B cell (primary cell): Measurements from ENCODE around the gene MED8. TPM values are rescaled to one million over a fixed set of nuclear protein-coding genes. Genes with fewer than 3 reads are reported as not detected.
A peak's percentile ranks its signal among the peaks of the same experiment; 100 is the strongest.

Experiments
- ATAC-seq: fragments of 200-7000 bp; cut with Tn5 transposase; one replicate; pipeline ENCODE4 v1.10.0; 2021; ENCODE audit warnings: low read depth, mild to moderate bottlenecking, moderate number of reproducible peaks, moderate library complexity
- CTCF ChIA-PET: fragments of 350-600 bp; sonication (Branson Sonifier 250); formaldehyde crosslinking; loops from one replicate; lab custom pipeline; 2021; ENCODE audit warnings: antibody characterized with exemption, inconsistent platforms; lab: Charles Lee
- POLR2A ChIA-PET: fragments of 350-600 bp; sonication (Branson Sonifier 250); formaldehyde crosslinking; loops from one replicate; lab custom pipeline; 2021; ENCODE audit warnings: antibody characterized with exemption; lab: Charles Lee
- DNase-seq: peaks from one replicate; pipeline ENCODE4 v3.0.0; 2013
- H2AFZ ChIP-seq: 2 replicates; pipeline ENCODE4 v1.6.1; 2012; ENCODE audit warnings: mild to moderate bottlenecking, low read depth, low read length; ENCODE audit not compliant: insufficient read depth, poor library complexity, severe bottlenecking
- H3K27ac ChIP-seq, 2 donors: 1 replicate in 1 of 2; 2 replicates in 1 of 2; pipeline ENCODE4 v1.5.1; 2012 to 2013; ENCODE audit warnings: low read length in 2 of 2, mild to moderate bottlenecking in 2 of 2, moderate library complexity in 1 of 2
- H3K27me3 ChIP-seq, 4 experiments: fragments of 200-600 bp in 1 of 4; sonication (generic) in 1 of 4; replicated peaks in 1 of 4; 1 replicate in 2 of 4; 2 replicates in 2 of 4; pipeline versions ENCODE4 v1.6.1 to v1.7.0; 2013 to 2016; ENCODE audit warnings: low read length in 3 of 4, mild to moderate bottlenecking in 2 of 4, mixed read lengths in 1 of 4, moderate library complexity in 1 of 4; ENCODE audit not compliant: insufficient read depth in 4 of 4, control insufficient read depth in 3 of 4; ENCODE audit errors: control extremely low read depth in 1 of 4
- H3K36me3 ChIP-seq, 2 experiments: replicated peaks in 1 of 2; 1 replicate in 1 of 2; 2 replicates in 1 of 2; pipeline versions ENCODE4 v1.6.1 to v1.7.1; 2013; ENCODE audit warnings: low read length in 1 of 2; ENCODE audit not compliant: insufficient read depth in 2 of 2, control insufficient read depth in 1 of 2; ENCODE audit errors: control extremely low read depth in 1 of 2, extremely low read depth in 1 of 2
- H3K4me1 ChIP-seq, 2 donors: fragments of 200-600 bp in 1 of 2; sonication (generic) in 1 of 2; 1 replicate in 1 of 2; 2 replicates in 1 of 2; pipeline versions ENCODE4 v1.5.1 to v1.6.1; 2013 to 2017; ENCODE audit warnings: low read length in 2 of 2; ENCODE audit not compliant: control insufficient read depth in 2 of 2, insufficient read depth in 2 of 2
- H3K4me2 ChIP-seq: replicated peaks from 2 replicates; pipeline ENCODE3; 2012; ENCODE audit warnings: mild to moderate bottlenecking, low read depth, low read length; ENCODE audit not compliant: poor library complexity, severe bottlenecking
- H3K4me3 ChIP-seq, 5 experiments: fragments of 200-600 bp in 1 of 5; sonication (generic) in 1 of 5; 1 replicate in 3 of 5; 2 replicates in 2 of 5; pipeline versions ENCODE4 v1.5.1 to v1.7.0; 2011 to 2016; ENCODE audit warnings: low read length in 4 of 5, mild to moderate bottlenecking in 4 of 5, low read depth in 2 of 5, control low read depth in 1 of 5, moderate library complexity in 1 of 5; ENCODE audit not compliant: insufficient read depth in 1 of 5; ENCODE audit errors: control extremely low read depth in 1 of 5, extremely low read depth in 1 of 5
- H3K79me2 ChIP-seq: fragments of 200-600 bp; sonication (generic); one replicate; pipeline ENCODE4 v1.6.0; 2016; ENCODE audit warnings: low read length; ENCODE audit not compliant: control insufficient read depth, insufficient read depth
- H3K9ac ChIP-seq: fragments of 200-600 bp; sonication (generic); 2 replicates; pipeline ENCODE4 v1.6.1; 2017; ENCODE audit warnings: mild to moderate bottlenecking, low read length, moderate library complexity
- H3K9me3 ChIP-seq, 3 donors: one replicate each; pipeline versions ENCODE4 v1.6.1 to v1.7.1; 2013; ENCODE audit warnings: low read length in 2 of 3; ENCODE audit not compliant: control insufficient read depth in 2 of 3, insufficient read depth in 1 of 3; ENCODE audit errors: control extremely low read depth in 1 of 3
- H4K20me1 ChIP-seq: 2 replicates; pipeline ENCODE4 v1.6.0; 2012; ENCODE audit warnings: mild to moderate bottlenecking, low read length; ENCODE audit not compliant: insufficient read depth, control insufficient read depth, poor library complexity, severe bottlenecking
- H3K27ac Mint-ChIP-seq: one replicate; pipeline ENCODE4 v1.8.0; 2021; ENCODE audit warnings: mixed read lengths
- H3K27me3 Mint-ChIP-seq: one replicate; pipeline ENCODE4 v1.8.0; 2021; ENCODE audit warnings: mixed read lengths
- H3K4me1 Mint-ChIP-seq: one replicate; pipeline ENCODE4 v1.8.0; 2021; ENCODE audit warnings: mixed read lengths
- H3K4me3 Mint-ChIP-seq: one replicate; pipeline ENCODE4 v1.8.0; 2021; ENCODE audit warnings: mixed read lengths
- H3K9me3 Mint-ChIP-seq: one replicate; pipeline ENCODE4 v1.8.0; 2022; ENCODE audit warnings: mixed read lengths; ENCODE audit not compliant: insufficient read depth
- WGBS: methylation state at CpG from one replicate; pipeline ENCODE4 v1.1.5; 2013; ENCODE audit warnings: missing lambda C conversion rate; ENCODE audit not compliant: insufficient coverage; 5-methylcytosine and 5-hydroxymethylcytosine counted together
- intact Hi-C: fragments of 100-400 bp; cut with micrococcal nuclease; formaldehyde crosslinking; loops from one replicate; pipeline ENCODE4 v1.10.0; 2022
- polyA minus RNA-seq: library from RNA; depleted of rRNA, polyadenylated mRNA; stranded (reverse); fragments of >200 nt; gene quantifications from 2 replicates; pipeline ENCODE4 v1.2.3, GENCODE V29; 2012
- polyA plus RNA-seq: library from polyadenylated mRNA; depleted of rRNA; stranded (reverse); fragments of >200 nt; gene quantifications from 2 replicates; pipeline ENCODE4 v1.2.3, GENCODE V29; 2012
- total RNA-seq, 2 donors: library from RNA; stranded (reverse); fragments of 120-200 nt in 1 of 2; gene quantifications; 1 replicate in 1 of 2; 2 replicates in 1 of 2; pipeline versions ENCODE4 v1.2.3 to v1.2.4, GENCODE V29; 2013 to 2022
- TF ChIP-seq, protein P1 (sequence below): fragments of 200-600 bp; IDR thresholded peaks from one replicate; pipeline ENCODE4 v1.8.0; 2022; ENCODE audit warnings: antibody characterized with exemption, mild to moderate bottlenecking

Gene MED8, protein sequence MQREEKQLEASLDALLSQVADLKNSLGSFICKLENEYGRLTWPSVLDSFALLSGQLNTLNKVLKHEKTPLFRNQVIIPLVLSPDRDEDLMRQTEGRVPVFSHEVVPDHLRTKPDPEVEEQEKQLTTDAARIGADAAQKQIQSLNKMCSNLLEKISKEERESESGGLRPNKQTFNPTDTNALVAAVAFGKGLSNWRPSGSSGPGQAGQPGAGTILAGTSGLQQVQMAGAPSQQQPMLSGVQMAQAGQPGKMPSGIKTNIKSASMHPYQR
- 30.0 and 31.8 TPM in 2 replicates for total RNA-seq
- 37.0 TPM for total RNA-seq (2013)
- 9.9 and 12.0 TPM in 2 replicates for polyA plus RNA-seq
- 15.6 and 18.9 TPM in 2 replicates for polyA minus RNA-seq

DNA sequence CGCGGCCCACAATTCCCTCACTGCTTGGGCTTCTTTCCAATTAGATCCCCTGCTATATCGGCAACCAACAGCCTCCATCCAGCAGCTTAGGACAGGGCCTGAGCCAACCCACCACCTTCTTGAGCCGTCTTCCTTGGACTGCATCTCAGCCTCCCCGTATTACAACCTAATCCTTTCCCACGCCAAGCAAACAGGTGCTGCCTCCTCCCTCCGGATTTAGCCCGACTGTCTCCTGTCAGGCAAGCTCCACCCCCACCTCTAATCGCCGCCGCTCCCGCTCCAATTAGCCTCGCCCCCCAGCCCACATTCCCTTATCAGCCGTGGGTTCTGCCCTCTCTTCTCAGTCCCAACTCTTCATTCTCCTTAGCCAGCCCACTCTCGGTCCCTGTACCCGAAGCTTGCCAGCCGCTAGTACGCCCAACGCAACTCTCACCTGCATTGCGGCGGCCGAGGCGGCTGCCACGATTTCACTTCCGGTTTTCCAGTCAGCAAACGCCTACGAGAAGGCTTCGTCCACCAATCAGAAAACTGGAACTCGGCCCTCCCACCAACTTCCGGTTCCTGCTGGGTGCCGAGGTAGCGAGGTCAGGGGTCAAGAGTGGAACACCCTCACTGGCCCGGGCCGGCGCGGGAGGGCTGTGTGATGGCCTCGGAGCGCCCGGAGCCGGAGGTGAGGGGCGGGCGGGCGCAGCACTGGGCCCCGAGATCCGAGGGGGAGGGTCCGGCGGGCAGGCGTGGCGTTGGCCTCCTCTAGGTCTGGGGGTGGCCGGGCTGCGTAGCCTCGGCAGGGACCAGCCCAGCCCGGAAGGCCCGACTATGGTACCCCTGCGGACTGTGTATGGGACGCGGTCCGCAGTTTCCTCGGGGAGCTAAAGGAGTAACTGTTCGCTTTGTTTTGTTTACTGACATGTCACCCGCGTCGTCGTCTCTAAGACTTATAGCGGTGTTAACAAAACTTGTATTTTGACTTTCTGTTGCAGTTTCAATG, at the start of gene MED8, which contains the start of gene SZT2:
Gene MED8 (minus strand): TSS at position 475 of the 988 bp plus-strand sequence. CDS start 36 bp downstream, at position 439.
Gene SZT2 (plus strand): TSS at position 574 of the 988 bp plus-strand sequence. CDS start 70 bp downstream, at position 644.
- CTCF ChIA-PET, result interaction anchor here (1.0 to 4.1 kb wide), 7 partner anchors 21 to 168 kb away, joined by 3 to 17 read pairs (median 9); partner anchors contain the start of gene ELOVL1
- H3K4me1 ChIP-seq, result peaks cover 20 to 24% of the 10 kb centered on the region in 2 donors
- no peaks in the 10 kb centered on the region for H3K27me3 Mint-ChIP-seq
- peak; percentile 96 for ATAC-seq
- peak within 1 kb of the TSS; percentile 98 for H3K27ac Mint-ChIP-seq
- WGBS, result under 1% methylated on average over 64 of the region's 65 CpGs
- H3K4me2 ChIP-seq, result peak within 1 kb of the TSS; percentile 80
- POLR2A ChIA-PET, result interaction anchor here (1.0 to 3.1 kb wide), 4 partner anchors 22 to 623 kb away, joined by 3 to 23 read pairs (median 6); partner anchors contain the start of genes C1orf50, CDC20, CFAP57 and EBNA1BP2
- H3K4me1 Mint-ChIP-seq, result peaks cover 41% of the 10 kb centered on the region
- H3K4me3 ChIP-seq, result peak within 1 kb of the TSS; percentile 82 to 96 (median 92)
- peak within 1 kb of the TSS; percentile 91 for H2AFZ ChIP-seq
- TF ChIP-seq, protein P1, sequence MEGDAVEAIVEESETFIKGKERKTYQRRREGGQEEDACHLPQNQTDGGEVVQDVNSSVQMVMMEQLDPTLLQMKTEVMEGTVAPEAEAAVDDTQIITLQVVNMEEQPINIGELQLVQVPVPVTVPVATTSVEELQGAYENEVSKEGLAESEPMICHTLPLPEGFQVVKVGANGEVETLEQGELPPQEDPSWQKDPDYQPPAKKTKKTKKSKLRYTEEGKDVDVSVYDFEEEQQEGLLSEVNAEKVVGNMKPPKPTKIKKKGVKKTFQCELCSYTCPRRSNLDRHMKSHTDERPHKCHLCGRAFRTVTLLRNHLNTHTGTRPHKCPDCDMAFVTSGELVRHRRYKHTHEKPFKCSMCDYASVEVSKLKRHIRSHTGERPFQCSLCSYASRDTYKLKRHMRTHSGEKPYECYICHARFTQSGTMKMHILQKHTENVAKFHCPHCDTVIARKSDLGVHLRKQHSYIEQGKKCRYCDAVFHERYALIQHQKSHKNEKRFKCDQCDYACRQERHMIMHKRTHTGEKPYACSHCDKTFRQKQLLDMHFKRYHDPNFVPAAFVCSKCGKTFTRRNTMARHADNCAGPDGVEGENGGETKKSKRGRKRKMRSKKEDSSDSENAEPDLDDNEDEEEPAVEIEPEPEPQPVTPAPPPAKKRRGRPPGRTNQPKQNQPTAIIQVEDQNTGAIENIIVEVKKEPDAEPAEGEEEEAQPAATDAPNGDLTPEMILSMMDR, result no peak
- H4K20me1 ChIP-seq, result peaks cover 12% of the 10 kb centered on the region
- no peaks in the 10 kb centered on the region for H3K27me3 ChIP-seq
- H3K79me2 ChIP-seq, result peaks cover 51% of the 10 kb centered on the region
- intact Hi-C loops, result loop anchor here (1.0 kb wide), 3 partner anchors 21 to 217 kb away; partner anchors contain the start of genes CDC20, CFAP57, EBNA1BP2 and ELOVL1
- peak; percentile 95 for DNase-seq
- peaks cover under 1 to 33% of the 10 kb centered on the region in 2 experiments for H3K36me3 ChIP-seq
- peak within 1 kb of the TSS; percentile 63 to 87 for H3K27ac ChIP-seq
- H3K9me3 ChIP-seq, result no peaks in the 10 kb centered on the region
- peak within 1 kb of the TSS; percentile 85 for H3K9ac ChIP-seq
- H3K4me3 Mint-ChIP-seq, result peak within 1 kb of the TSS; percentile 100
- H3K9me3 Mint-ChIP-seq, result no peaks in the 10 kb centered on the region
